ENCODE measurements around the gene NOS1AP. TPM values are rescaled to one million over a fixed set of nuclear protein-coding genes. Genes with fewer than 3 reads are reported as not detected.

NOS1AP gene
- polyA plus RNA-seq, 3 donors, result 0.12 TPM; not detected in 2

DNA sequence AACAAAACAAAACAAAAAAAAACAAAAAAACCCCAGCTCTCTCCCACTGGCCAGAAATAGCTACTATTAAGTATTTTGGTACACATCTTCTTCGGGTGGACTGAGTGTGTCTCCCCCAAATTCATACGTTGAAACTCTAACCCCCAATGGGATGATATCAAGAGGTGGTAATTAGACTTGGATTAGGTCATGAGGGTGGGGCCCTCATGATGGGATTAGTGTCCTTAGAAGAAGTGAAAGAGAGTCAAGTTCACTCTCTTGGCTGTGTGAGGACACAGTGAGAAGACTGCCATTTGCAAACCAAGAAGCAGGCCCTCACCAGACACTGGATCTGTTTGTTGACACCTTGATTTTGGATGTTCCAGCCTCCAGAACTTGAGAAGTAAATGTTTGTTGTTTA lies 116.9 kb downstream of the NOS1AP start:
- intact Hi-C loops (cut with micrococcal nuclease), result no loop called here
- H4K20me1 ChIP-seq (ENCODE audit: insufficient read depth, low read length), result no peaks in the 10 kb centered on the region
- no peaks in the 10 kb centered on the region for H3K4me1 ChIP-seq (ENCODE audit: control insufficient read depth in 1 of 2, insufficient read depth in 2 of 2, low read length in 2 of 2)
- Mint-ChIP-seq H3K36me3 (no peaks in the 10 kb centered on the region), H3K27ac (no peak overlapping the region), H3K27me3 (ENCODE audit: low read depth in 3 of 3) (peaks cover 0 to 4% (median 1%) of the 10 kb centered on the region in 3 donors), H3K4me3 (no peak overlapping the region), H3K4me1 (peaks cover 5% of the 10 kb centered on the region), H3K9me3 (peaks cover 0 to 9% (median 5%) of the 10 kb centered on the region in 7 donors)
- H3K36me3 ChIP-seq (replicated peaks in 1 of 2; ENCODE audit: control insufficient read depth in 1 of 2, insufficient read depth in 2 of 2, low read length in 2 of 2), result no peaks in the 10 kb centered on the region
- TF ChIP-seq, protein P1, sequence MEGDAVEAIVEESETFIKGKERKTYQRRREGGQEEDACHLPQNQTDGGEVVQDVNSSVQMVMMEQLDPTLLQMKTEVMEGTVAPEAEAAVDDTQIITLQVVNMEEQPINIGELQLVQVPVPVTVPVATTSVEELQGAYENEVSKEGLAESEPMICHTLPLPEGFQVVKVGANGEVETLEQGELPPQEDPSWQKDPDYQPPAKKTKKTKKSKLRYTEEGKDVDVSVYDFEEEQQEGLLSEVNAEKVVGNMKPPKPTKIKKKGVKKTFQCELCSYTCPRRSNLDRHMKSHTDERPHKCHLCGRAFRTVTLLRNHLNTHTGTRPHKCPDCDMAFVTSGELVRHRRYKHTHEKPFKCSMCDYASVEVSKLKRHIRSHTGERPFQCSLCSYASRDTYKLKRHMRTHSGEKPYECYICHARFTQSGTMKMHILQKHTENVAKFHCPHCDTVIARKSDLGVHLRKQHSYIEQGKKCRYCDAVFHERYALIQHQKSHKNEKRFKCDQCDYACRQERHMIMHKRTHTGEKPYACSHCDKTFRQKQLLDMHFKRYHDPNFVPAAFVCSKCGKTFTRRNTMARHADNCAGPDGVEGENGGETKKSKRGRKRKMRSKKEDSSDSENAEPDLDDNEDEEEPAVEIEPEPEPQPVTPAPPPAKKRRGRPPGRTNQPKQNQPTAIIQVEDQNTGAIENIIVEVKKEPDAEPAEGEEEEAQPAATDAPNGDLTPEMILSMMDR (IDR thresholded peaks at IDR 0.05), result no peak
- H3K9me3 ChIP-seq (replicated peaks in 1 of 2; ENCODE audit: control insufficient read depth in 1 of 2, insufficient read depth in 1 of 2, low read length in 2 of 2), result no peaks in the 10 kb centered on the region
- no peaks in the 10 kb centered on the region for H3K79me2 ChIP-seq (ENCODE audit: insufficient read depth, low read length)
- no peak overlapping the region for H2AFZ ChIP-seq (ENCODE audit: insufficient read depth, low read depth, low read length, poor library complexity, severe bottlenecking)
- no CpG with 5 or more reads among the region's 2 CpGs for WGBS (ENCODE audit: insufficient coverage)
- no peak overlapping the region for H3K4me2 ChIP-seq (replicated peaks; ENCODE audit: extremely low read depth, low read length, poor library complexity, severe bottlenecking)
- H3K27me3 ChIP-seq (ENCODE audit: control insufficient read depth in 2 of 2, insufficient read depth in 2 of 2, low read length in 2 of 2), result no peaks in the 10 kb centered on the region
- H3K9ac ChIP-seq (ENCODE audit: insufficient read depth, low read length, poor library complexity, severe bottlenecking), result no peak overlapping the region
- H3K4me3 ChIP-seq (replicated peaks in 1 of 3; ENCODE audit: low read depth in 2 of 3, low read length in 3 of 3), result no peak overlapping the region
- H3K27ac ChIP-seq (ENCODE audit: low read depth in 1 of 2, low read length in 2 of 2), result no peak overlapping the region
- no peak for DNase-seq

DNA sequence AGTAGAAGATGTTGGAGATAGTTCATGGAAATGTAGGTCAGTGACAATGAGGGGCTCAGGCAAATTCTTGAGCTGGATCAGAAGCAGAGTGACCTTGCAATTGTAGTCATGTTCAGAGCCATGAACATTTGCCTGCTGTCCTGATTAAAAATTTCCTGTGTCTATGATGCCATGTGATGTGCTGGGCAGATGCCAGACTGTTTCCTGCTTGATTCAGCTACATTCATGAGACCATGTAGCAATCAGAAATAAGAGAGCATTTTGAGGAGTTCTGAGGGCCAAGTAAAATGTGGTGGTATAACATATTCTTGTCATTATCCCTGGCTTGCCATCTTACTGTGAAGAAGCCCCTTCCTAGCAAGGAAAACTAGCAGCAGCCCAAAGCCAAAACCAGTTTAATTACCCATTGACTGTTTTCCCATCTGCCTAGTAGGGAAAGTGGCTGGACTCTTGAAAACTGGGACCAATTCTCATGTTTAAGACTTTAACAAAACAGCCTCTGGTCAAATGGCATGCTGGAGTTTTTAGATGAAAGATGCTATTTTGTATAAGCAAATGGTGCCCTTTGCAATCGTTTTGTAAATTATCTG lies 118.3 kb downstream of the NOS1AP start:
- DNase-seq, result no peak
- H3K4me1 Mint-ChIP-seq, result peaks cover 7% of the 10 kb centered on the region
- H4K20me1 ChIP-seq (ENCODE audit: insufficient read depth, low read length), result no peaks in the 10 kb centered on the region
- H3K4me1 ChIP-seq (ENCODE audit: control insufficient read depth in 1 of 2, insufficient read depth in 2 of 2, low read length in 2 of 2), result no peaks in the 10 kb centered on the region
- no peaks in the 10 kb centered on the region for H3K36me3 Mint-ChIP-seq
- H3K4me3 ChIP-seq (replicated peaks in 1 of 3; ENCODE audit: low read depth in 2 of 3, low read length in 3 of 3), result no peak overlapping the region
- no peak overlapping the region for H3K9ac ChIP-seq (ENCODE audit: insufficient read depth, low read length, poor library complexity, severe bottlenecking)
- H3K36me3 ChIP-seq (replicated peaks in 1 of 2; ENCODE audit: control insufficient read depth in 1 of 2, insufficient read depth in 2 of 2, low read length in 2 of 2), result no peaks in the 10 kb centered on the region
- H3K27ac ChIP-seq (ENCODE audit: low read depth in 1 of 2, low read length in 2 of 2), result no peak overlapping the region
- H3K27me3 ChIP-seq (ENCODE audit: control insufficient read depth in 2 of 2, insufficient read depth in 2 of 2, low read length in 2 of 2), result no peaks in the 10 kb centered on the region
- H3K27ac Mint-ChIP-seq, result peak overlapping the region in 1 of 7 donors; percentile 79
- TF ChIP-seq, protein P1 (IDR thresholded peaks at IDR 0.05), result no peak
- H3K9me3 Mint-ChIP-seq, result peaks cover 0 to 9% (median 5%) of the 10 kb centered on the region in 7 donors
- no peak overlapping the region for H3K4me2 ChIP-seq (replicated peaks; ENCODE audit: extremely low read depth, low read length, poor library complexity, severe bottlenecking)
- no peaks in the 10 kb centered on the region for H3K9me3 ChIP-seq (replicated peaks in 1 of 2; ENCODE audit: control insufficient read depth in 1 of 2, insufficient read depth in 1 of 2, low read length in 2 of 2)
- no peak overlapping the region for H2AFZ ChIP-seq (ENCODE audit: insufficient read depth, low read depth, low read length, poor library complexity, severe bottlenecking)
- peaks cover 0 to 4% (median 1%) of the 10 kb centered on the region in 3 donors for H3K27me3 Mint-ChIP-seq (ENCODE audit: low read depth in 3 of 3)
- no peak overlapping the region for H3K4me3 Mint-ChIP-seq
- H3K79me2 ChIP-seq (ENCODE audit: insufficient read depth, low read length), result no peaks in the 10 kb centered on the region
- intact Hi-C loops (cut with micrococcal nuclease), result no loop called here
- no CpG with 5 or more reads among the region's 1 CpG for WGBS (ENCODE audit: insufficient coverage)
